Skeletal muscle tissue (tissue), 4 donors: ENCODE results near the gene ALPK3. TPM values are rescaled to one million over a fixed set of nuclear protein-coding genes. Genes with fewer than 3 reads are reported as not detected.
A peak's percentile ranks its signal among the peaks of the same experiment; 100 is the strongest.

Experiments used
- H3K27ac ChIP-seq: one replicate; pipeline ENCODE4 v1.7.0; 2013; ENCODE audit warnings: mild to moderate bottlenecking, low read depth, low read length, inconsistent platforms
- H3K27me3 ChIP-seq, 3 donors: one replicate each; pipeline ENCODE4 v1.7.0; 2013; ENCODE audit warnings: low read length in 3 of 3; ENCODE audit not compliant: control insufficient read depth in 3 of 3, insufficient read depth in 3 of 3
- H3K36me3 ChIP-seq, 3 donors: one replicate each; pipeline ENCODE4 v1.7.0; 2013; ENCODE audit warnings: low read length in 3 of 3; ENCODE audit not compliant: control insufficient read depth in 3 of 3, insufficient read depth in 3 of 3
- H3K4me1 ChIP-seq, 3 donors: one replicate each; pipeline ENCODE4 v1.7.0; 2013; ENCODE audit warnings: low read length in 3 of 3, mild to moderate bottlenecking in 3 of 3; ENCODE audit not compliant: control insufficient read depth in 3 of 3, insufficient read depth in 3 of 3
- H3K4me3 ChIP-seq, 3 donors: one replicate each; pipeline ENCODE4 v1.7.0; 2013; ENCODE audit warnings: low read length in 3 of 3
- H3K9ac ChIP-seq, 3 donors: one replicate each; pipeline ENCODE4 v1.7.0; 2013; ENCODE audit warnings: low read length in 3 of 3, mild to moderate bottlenecking in 3 of 3, moderate library complexity in 2 of 3, low read depth in 1 of 3
- H3K9me3 ChIP-seq, 3 donors: one replicate each; pipeline ENCODE4 v1.7.0; 2013; ENCODE audit warnings: low read length in 3 of 3; ENCODE audit not compliant: control insufficient read depth in 3 of 3
- total RNA-seq: library from RNA; depleted of rRNA; stranded (reverse); fragments of >200 nt; gene quantifications from one replicate; pipeline ENCODE4 v1.2.3, GENCODE V29; 2014
- donor health status: Osteomylitis.

Gene ALPK3
- total RNA-seq, 1 donor from 2014 or later, result 33.4 TPM

DNA sequence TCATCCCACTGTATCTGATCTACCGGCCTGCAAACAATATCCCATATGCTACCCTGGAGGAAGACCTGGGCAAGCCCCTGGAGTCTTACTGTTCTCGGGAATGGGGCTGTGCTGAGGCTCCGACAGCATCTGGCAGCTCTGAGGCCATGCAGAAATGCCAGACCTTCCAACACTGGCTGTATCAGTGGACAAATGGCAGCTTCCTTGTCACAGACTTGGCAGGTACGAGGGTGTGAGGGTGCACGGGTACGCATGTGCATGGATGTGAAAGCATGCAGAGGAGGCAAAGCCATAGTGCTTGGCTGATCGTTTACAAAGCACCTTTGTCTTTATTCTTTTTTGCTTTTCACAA is 47.3 kb downstream of the ALPK3 start:
- Histone ChIP-seq H3K9me3 (no peaks in the 10 kb centered on the region), H3K9ac (peak overlapping the region in 1 of 3 donors; percentile 54), H3K36me3 (peaks cover 75 to 81% (median 80%) of the 10 kb centered on the region in 3 donors), H3K4me1 (peaks cover 3 to 24% (median 21%) of the 10 kb centered on the region in 3 donors), H3K27me3 (no peaks in the 10 kb centered on the region), H3K27ac (no peak overlapping the region), H3K4me3 (no peak overlapping the region)

DNA sequence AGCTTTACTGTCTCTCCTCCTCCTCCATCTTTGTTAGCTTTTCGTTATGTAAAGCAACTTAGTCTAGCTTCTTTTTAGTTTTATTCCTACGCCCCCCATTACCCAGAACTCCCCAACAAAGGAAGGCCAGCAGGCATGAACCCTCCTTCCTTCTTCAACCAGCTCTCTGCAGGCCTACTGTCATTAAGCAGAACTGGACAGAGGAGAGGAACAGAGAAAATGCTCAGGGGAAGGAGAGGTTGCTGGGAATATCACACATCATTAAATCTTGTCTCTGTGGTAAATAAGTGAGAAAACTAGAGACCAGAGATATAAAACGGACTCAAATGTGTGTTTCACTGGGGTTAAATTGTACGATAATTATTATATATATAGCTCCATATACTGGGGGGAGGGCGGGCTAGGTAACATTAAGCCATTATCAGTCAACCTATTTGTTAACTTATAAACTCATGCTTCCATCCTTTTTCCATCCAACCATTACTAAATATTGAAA is 48.0 kb downstream of the ALPK3 start:
- Histone ChIP-seq H3K9me3 (no peaks in the 10 kb centered on the region), H3K36me3 (peaks cover 75 to 81% (median 80%) of the 10 kb centered on the region in 3 donors)

DNA sequence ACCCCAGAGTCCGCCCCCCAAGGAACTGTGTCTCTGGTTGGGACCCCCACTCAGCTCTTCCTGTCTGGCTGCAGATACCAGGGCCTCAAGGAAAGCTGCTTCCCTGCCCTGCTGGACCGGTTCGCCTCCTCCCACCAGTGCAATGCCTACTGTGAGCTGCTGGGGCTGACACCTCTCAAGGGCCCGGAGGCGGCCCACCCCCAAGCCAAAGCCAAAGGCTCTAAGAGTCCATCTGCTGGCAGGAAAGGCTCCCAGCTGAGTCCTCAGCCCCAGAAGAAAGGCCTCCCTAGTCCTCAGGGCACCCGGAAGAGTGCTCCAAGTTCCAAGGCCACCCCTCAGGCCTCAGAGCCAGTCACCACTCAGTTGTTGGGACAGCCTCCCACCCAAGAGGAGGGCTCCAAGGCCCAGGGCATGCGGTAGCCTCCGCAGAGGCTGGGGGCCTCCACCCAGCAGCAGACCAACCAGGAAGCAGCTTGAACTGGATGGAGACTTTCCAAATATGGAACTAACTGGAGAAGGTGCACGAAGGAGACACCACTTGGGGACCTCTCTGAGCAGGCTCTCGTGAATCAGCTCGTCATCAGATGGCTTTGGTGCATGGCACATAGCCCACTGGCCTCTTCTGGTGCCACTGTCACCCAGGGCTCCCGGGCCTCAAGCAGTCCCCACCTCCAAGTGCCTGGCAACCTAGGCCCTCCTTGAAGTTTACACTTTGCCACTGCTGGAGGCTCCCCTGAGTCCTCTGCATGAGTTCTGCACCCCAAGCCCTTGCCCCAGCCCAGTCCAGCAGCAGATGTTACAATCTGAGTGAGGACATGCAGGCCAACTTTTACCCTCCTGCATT is 51.1 kb downstream of the ALPK3 start:
- Histone ChIP-seq H3K9ac (no peak overlapping the region), H3K4me3 (no peak overlapping the region), H3K36me3 (peaks cover 64 to 67% (median 65%) of the 10 kb centered on the region in 3 donors), H3K4me1 (peaks cover 16 to 54% (median 51%) of the 10 kb centered on the region in 3 donors), H3K27me3 (no peaks in the 10 kb centered on the region), H3K9me3 (no peaks in the 10 kb centered on the region), H3K27ac (no peak overlapping the region)

More for the DNA sequence above, 48.0 kb downstream of the ALPK3 start:
- no peaks in the 10 kb centered on the region for H3K27me3 ChIP-seq
- H3K9ac ChIP-seq, result no peak overlapping the region
- H3K4me1 ChIP-seq, result peaks cover 3 to 27% (median 26%) of the 10 kb centered on the region in 3 donors
- no peak overlapping the region for H3K4me3 ChIP-seq
- H3K27ac ChIP-seq, result no peak overlapping the region

DNA sequence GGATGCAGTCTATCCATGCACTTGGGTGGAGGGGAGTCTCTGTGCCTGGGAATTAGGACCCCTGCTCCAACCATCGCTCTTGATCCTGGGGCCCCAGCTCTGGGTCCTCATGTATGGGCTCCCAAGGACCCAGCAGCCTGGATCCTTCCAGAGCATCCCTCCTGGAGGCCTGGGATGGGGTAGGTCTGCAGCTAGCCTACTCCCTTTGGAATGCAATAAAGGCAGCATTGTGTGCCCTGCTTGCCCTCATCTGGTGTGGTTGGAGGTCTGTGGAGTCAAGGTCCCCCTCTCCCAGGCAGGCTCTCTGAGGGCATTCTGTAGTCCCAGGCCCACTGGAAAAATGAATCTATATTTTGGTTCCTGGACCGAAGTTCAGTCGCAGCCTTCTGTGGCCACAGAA is 52.4 kb downstream of the ALPK3 start:
- H3K4me1 ChIP-seq, result peaks cover 13 to 45% (median 38%) of the 10 kb centered on the region in 3 donors
- H3K36me3 ChIP-seq, result peaks cover 52 to 54% (median 52%) of the 10 kb centered on the region in 3 donors
- H3K9ac ChIP-seq, result no peak overlapping the region
- H3K27me3 ChIP-seq, result no peaks in the 10 kb centered on the region
- no peaks in the 10 kb centered on the region for H3K9me3 ChIP-seq
- no peak overlapping the region for H3K4me3 ChIP-seq
- no peak overlapping the region for H3K27ac ChIP-seq

DNA sequence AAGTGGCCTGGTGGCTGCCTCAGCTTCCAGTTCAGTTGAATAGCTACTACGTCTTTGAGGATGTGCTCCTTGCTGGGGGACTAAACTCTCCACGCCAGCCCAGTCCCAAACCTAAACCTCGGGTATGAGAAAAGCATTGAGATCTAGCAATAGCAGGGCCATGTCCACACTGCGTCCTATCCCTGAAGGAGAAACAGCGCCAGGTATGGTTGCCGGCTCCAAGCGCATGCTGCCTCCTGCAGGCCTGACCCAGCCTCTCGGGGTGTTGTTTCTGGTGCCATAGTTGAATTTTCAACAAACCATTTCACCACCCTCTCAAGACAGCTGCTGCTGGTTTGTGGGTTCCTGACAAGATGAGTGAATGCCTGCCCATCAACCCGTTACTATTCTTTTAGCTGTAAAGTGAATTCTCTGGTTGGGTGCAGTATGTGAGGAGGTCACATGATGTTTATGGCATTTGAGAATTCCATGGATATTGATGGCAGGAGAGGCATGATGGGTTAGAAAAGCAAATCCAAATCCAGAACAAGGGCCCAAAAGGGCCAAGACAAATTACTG is 54.4 kb downstream of the ALPK3 start:
- H3K4me1 ChIP-seq, result peaks cover 21 to 52% (median 38%) of the 10 kb centered on the region in 3 donors
- H3K9ac ChIP-seq, result no peak overlapping the region
- H3K9me3 ChIP-seq, result no peaks in the 10 kb centered on the region
- H3K27me3 ChIP-seq, result no peaks in the 10 kb centered on the region
- peaks cover 41 to 42% (median 41%) of the 10 kb centered on the region in 3 donors for H3K36me3 ChIP-seq
- peak overlapping the region; percentile 36 for H3K27ac ChIP-seq
- no peak overlapping the region for H3K4me3 ChIP-seq

DNA sequence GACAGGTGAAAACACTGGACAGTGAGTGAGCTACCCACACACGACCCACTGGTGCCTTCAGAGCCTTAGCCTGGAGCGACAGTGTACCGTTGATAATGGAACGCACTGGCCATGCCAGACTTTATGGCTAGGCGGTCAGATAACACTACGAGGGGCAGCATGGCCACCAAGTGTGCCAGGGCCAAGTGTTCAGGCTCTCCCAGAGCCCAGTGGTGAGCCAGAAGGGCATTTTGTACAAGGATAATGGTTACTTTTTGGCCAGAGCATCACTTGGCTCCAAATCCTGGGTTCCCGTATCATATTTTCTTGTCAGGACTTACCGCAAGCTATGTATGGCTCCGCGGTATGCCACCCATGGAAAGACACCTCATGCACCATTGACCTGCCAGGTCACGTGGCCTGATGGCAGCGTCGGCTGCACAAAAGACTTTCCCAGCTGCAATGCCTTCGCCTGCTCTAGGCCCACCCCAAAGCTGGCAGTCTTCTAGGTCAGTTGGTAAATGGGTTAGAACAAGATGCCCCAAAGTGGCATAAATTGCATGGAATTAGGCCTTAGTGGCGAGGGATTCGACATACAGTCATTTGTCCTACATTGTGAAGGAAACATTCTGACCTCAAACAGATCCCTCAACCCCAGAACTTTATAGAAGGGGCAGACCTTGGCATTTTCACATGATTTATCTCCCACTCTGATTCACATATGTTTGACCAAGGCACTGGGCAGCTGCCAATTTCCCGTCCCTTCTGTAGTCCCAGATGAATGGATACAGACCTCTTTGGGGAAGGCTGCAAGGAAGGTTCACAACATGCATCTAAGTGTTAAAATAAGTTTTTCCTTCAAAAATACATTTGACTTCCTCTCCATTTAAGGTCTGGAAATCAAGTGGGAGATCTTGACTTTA is 55.1 kb downstream of the ALPK3 start:
- peak overlapping the region; percentile 36 for H3K27ac ChIP-seq

DNA sequence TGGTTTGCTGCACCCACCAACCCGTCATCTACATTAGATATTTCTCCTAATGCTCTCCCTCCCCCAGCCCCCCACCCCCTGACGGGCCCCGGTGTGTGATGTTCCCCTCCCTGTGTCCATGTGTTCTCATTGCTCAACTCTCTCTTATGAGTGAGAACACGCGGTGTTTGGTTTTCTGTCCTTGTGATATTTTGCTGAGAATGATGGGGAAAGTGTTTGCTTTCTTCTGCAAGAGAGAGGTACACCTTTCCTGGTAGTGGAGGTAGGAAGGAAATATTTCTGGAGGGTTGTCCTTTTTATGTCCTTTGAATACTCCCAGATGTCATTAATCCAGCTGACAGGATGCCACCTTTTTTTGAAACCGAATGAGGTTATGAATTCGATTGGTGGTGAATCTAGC is 56.8 kb downstream of the ALPK3 start:
- H3K27me3 ChIP-seq, result no peaks in the 10 kb centered on the region
- H3K4me3 ChIP-seq, result no peak overlapping the region
- no peak overlapping the region for H3K27ac ChIP-seq
- peaks cover 17 to 20% (median 18%) of the 10 kb centered on the region in 3 donors for H3K36me3 ChIP-seq
- no peak overlapping the region for H3K9ac ChIP-seq
- H3K9me3 ChIP-seq, result no peaks in the 10 kb centered on the region
- H3K4me1 ChIP-seq, result peaks cover 21 to 52% (median 39%) of the 10 kb centered on the region in 3 donors

More for the DNA sequence above, 55.1 kb downstream of the ALPK3 start:
- no peak overlapping the region for H3K9ac ChIP-seq
- peaks cover 21 to 52% (median 38%) of the 10 kb centered on the region in 3 donors for H3K4me1 ChIP-seq
- no peaks in the 10 kb centered on the region for H3K27me3 ChIP-seq
- H3K4me3 ChIP-seq, result no peak overlapping the region
- peaks cover 33 to 34% (median 34%) of the 10 kb centered on the region in 3 donors for H3K36me3 ChIP-seq
- H3K9me3 ChIP-seq, result no peaks in the 10 kb centered on the region

DNA sequence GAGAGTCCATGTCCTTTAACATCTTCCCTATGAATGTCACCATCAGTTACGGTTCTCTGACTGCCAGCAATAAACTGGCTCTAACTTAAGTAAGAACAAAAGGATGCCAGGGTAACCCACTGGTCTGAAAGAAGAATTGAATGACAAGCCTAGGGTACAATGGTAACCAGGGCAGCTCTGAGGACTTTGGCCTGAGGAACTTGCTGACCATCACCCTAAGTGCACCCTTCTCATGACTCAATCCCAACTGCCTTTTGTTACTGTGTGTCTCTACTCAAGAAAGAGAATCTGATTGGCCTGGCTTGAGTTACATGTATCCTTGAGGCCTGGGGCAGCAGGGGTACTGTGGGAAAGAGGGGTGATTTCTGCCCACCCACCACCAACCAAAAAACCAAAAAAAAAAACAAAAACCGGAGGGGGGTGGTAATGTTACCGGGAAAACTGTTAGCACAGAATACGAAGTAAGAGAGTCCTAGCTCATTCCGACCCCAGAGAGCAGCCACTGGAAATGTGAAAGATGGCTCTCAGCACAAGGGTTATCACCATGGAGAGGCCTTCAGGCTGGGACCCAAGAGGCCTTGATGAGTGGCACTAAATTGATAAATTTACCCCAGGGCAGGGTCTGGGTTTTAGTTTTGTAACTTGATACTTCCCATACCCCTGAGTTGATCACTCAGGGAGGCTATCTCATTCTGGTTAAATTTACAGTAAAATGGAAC is 58.0 kb downstream of the ALPK3 start:
- no peaks in the 10 kb centered on the region for H3K27me3 ChIP-seq
- peaks cover 5 to 9% (median 8%) of the 10 kb centered on the region in 3 donors for H3K36me3 ChIP-seq
- no peak overlapping the region for H3K4me3 ChIP-seq
- no peak overlapping the region for H3K27ac ChIP-seq
- H3K9ac ChIP-seq, result no peak overlapping the region
- H3K4me1 ChIP-seq, result peaks cover 21 to 52% (median 31%) of the 10 kb centered on the region in 3 donors
- H3K9me3 ChIP-seq, result no peaks in the 10 kb centered on the region

DNA sequence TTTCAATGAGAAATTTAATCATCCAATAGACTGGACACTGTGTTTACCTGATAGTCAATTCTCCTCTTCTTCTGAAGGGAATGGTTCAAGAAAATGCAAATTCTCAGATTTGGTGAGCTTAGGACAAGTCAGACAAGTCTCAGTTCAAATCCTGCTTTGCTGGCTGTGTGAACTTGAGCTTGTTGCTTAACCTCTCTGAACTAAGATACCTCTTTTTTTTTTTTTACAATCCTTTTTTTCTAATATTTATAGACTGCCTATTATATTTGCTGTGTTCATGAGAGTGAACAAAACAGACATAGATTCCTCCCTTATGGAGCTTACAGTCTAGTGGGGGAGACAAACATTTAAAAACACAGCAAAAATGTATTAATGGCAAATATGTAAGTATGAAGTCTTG is 59.1 kb downstream of the ALPK3 start:
- H3K36me3 ChIP-seq, result peaks cover 0 to 2% (median 0%) of the 10 kb centered on the region in 3 donors
- H3K9me3 ChIP-seq, result no peaks in the 10 kb centered on the region
- H3K27ac ChIP-seq, result no peak overlapping the region
- no peak overlapping the region for H3K9ac ChIP-seq
- H3K4me1 ChIP-seq, result peaks cover 20 to 42% (median 23%) of the 10 kb centered on the region in 3 donors
- no peaks in the 10 kb centered on the region for H3K27me3 ChIP-seq
- no peak overlapping the region for H3K4me3 ChIP-seq
